ENCODE data around the gene TGM6.

TGM6 gene

GRCh38 chr20:2364044-2364443 lies 16.7 kb upstream of the TGM6 start:
- DNase-seq (ENCODE audit: low spot score) = no peak

DNA sequence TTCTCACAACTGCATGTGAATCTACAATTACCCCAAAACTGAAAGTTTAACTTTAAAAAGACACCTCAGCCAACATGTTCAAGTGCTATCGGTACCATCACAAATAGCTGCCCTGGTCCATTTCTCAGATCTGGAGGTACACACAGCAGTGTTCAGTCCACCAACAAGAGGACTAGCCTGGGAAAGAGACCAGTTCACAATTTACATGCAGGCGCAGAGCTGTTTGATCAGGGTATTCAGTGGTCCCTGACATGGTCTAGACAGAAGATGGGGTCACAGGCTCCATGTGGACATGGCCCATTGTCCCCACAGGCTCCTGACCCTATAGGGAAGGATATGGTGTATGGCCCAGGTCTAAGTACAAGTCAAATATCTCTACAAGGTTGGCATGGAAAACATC lies 15.6 kb upstream of the TGM6 start:
- no peak for DNase-seq (ENCODE audit: low spot score)

GRCh38 chr20:2365666-2366065 lies 15.0 kb upstream of the TGM6 start:
- no peak for DNase-seq (ENCODE audit: low spot score)

DNA sequence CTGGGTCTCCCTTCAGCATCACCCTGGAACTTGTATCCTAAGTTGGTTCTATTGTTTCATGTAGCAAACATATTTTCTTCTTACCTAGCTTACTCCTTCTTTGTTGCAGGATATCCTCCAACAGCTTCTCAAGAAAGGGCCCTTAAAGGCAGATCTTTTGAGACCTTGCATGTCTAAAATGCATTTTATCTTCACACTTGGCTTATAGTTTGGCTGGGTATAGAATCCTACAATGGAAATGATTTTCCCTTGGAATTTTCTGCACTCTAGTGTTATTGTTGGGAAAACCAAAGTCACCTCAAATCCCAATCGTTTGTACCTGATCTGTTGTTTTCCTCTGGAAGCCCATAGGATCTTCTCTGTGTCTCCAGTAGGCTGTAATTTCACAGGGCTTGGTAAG lies 12.1 kb upstream of the TGM6 start:
- no peak for DNase-seq (ENCODE audit: low spot score)

DNA sequence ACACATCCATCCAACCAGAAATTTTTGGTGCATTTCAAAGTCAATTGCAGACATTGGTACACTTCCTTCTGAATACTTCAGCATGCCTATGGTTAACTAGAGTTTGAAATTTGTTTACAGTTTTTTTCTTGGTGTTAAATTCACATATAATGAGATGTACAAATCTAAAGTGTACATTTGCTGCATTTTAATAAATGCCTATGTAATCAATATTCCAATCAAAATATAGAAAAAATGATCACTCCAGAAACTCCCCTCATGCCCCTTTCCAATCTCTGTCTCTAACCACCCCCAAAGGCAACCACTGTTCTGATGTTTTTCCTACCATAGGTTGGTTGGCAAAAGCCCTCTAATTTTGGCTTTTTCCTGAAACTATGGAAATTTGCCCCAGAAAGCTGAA lies 7.6 kb upstream of the TGM6 start:
- DNase-seq (ENCODE audit: low spot score) = no peak

GRCh38 chr20:2374346-2375125 lies 6.2 kb upstream of the TGM6 start:
- no peak for DNase-seq (ENCODE audit: low spot score)

GRCh38 chr20:2378893-2379292 lies 1.8 kb upstream of the TGM6 start:
- DNase-seq (ENCODE audit: low spot score) = no peak

GRCh38 chr20:2379511-2380229 lies 1.0 kb upstream of the TGM6 start:
- no peak for DNase-seq (ENCODE audit: low spot score)

DNA sequence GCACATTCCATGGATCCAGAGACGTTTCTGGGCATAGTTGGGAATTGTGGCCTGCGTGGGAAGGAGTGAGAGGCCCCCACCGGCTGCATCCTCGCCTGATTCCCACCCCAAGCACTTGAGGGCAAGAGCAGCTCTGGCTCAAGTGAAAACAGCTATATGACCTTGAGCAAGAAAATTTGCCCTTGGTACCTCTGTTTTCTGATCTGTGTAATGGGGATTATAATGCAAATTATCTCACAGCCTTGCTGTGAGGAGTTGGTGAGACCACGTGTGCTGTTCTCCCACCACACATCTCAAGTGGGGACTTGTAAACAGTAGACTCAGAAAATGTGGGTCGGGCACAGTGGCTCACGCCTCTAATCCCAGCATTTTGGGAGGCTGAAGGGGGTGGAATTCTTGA lies 602 bp downstream of the TGM6 start:
- no peak for DNase-seq (ENCODE audit: low spot score)

DNA sequence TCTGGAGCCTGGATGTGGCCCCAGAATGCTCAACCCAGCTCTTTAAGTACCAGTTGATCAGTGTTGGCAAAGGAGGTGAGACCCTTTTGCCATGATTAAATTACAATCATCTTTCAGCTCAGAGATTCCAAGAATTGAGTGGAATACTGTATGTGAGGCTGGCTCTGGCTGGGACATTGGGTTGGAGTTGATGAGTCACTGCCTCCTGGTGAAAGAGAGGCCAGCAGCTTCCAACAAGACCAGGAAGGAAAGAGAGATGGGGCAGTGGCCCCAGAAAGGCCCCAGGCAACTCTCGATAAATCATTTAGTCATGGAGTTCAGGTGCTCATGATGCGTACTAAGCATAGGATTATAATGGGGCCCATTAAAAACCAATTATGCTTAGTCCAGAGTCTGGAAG lies 2.1 kb downstream of the TGM6 start:
- DNase-seq (ENCODE audit: low spot score) = no peak

- DNase-seq (ENCODE audit: low spot score) = no peak
Observed at GRCh38 chr20:2385026-2385425, 4.3 kb downstream of the TGM6 start.

DNA sequence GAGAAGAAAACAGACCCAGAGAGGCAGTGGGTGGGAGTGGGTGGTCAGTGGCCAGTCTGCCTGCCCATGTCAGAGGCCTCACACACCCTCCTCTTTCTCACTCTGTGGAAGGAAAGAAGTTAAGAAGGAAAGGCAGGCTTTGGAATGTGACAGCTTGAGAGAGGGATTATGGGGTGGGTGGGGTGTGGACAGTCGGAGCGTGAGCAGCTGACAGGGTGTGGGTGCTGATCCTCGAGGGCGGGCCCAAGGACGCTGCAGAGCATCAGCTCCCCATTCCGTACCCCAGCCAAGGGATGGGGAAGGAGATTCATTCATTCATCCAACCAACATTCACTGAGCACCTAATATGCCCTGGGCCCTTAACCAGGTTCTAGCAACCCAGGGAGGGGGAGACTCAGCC lies 4.8 kb downstream of the TGM6 start:
- DNase-seq (ENCODE audit: low spot score) = no peak

DNA sequence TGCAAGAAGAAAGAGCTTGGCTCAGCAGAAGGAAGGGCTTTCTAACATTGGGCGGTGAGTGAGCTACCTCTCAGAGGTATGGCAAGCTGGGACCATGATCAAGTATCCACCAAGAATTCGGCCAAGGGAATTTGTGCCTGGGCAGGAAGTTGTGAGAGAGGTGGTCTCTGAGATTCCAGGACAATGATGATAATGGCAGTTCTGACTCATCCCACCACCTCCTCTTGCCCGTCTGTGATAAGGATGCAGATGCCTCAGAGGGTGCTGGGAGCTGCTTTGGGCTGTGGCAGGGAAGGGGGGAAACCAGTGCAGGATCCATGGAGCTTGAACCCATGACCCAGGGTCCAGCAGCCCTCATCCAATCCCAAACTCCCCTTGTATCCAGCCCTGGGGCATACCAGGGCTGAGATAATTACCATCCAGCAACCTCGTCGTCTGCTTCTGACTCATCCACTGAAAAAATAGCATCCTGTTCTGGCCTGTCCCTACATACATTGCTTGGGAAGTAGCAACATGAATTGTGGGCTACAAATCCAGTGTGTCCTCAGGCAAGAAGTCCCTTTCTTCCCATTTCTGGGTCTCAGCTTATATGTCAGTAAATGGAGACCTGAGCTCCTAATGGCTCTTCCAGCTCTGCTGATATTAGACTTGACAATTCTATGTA lies 5.9 kb downstream of the TGM6 start:
- no peak for DNase-seq (ENCODE audit: low spot score)

DNA sequence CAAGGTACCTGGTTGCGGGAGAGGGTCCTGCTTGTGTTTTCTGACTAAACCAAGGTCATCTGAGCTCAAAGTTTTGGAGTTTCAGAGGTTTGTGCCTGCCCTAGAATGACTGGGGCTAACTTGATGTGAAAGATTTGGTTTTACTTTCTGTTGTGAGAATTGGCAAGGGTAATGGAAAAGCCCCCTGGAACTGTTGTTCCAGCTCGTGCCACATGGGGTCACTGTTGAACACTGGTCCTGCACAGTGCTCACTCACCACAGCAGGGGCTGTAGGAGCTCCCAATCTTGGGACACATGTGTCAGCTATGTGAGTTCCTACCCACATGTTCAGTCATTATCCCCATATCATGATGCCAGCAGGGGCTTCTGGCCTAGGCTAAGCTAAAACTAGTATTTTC lies 6.5 kb downstream of the TGM6 start:
- no peak for DNase-seq (ENCODE audit: low spot score)

- DNase-seq (ENCODE audit: low spot score) = no peak
Observed at GRCh38 chr20:2387580-2387979, 6.9 kb downstream of the TGM6 start.

DNA sequence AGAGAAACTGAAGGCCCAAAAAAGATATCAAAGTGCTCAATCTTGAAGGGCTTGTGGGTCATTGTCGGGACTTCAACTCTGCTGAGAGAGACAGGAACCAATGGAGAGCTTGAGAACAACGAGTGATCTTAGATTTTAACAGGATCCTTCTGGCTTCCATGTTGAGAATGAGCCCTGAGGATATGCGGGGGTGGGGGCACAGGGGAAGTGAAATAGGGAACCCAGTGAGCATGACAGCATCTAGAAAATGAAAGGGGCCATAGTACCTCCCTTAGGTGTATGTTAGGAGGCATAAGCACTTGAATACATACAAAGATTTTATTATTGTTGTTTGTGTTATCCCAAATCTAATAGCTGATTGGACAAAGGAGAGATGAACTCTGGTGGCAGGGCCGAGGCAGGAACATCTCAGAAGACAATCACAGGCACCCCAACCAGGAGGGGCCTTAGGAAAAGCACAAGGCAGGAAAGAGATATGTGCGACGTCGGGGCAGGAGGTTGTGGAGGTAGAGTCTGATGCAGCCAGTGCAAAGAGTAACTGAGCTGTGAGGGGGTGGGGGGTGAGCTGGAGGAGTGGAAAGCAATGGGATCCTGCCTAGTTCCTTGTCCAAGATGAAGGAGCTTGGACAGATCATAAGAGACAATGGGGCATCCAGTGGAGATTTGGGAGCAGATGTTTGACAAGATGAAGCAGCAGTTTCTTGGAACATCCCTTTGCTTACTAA lies 10.4 kb downstream of the TGM6 start:
- DNase-seq (ENCODE audit: low spot score) = no peak

DNA sequence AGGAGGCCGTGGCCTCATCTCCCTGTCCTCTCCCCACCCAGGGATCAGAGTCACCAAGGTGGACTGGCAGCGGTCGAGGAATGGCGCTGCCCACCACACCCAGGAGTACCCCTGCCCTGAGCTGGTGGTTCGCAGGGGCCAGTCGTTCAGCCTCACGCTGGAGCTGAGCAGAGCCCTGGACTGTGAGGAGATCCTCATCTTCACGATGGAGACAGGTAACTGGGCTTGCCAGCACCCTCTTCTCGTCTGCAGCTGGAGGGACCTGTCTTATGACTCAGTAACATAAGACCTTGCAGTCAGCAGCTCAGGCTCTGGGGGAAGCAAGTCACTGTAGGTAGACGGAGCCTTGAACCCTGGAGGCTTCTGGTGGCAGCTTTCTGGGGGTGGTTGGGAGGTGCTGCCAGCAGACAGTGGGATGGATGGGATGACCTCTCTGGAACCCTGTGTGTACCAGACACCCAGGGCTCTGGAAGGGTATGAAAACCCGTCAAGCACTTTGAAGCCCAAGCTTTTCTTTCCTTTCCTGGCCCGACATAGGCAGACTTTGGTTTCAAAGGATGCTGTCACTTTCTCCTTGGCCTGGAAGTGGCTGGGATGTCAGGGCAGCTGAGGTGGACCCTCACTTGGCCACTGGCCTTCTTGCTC lies 13.8 kb downstream of the TGM6 start:
- DNase-seq (ENCODE audit: low spot score) = no peak

GRCh38 chr20:2395136-2395535 lies 14.4 kb downstream of the TGM6 start:
- DNase-seq (ENCODE audit: low spot score) = no peak

DNA sequence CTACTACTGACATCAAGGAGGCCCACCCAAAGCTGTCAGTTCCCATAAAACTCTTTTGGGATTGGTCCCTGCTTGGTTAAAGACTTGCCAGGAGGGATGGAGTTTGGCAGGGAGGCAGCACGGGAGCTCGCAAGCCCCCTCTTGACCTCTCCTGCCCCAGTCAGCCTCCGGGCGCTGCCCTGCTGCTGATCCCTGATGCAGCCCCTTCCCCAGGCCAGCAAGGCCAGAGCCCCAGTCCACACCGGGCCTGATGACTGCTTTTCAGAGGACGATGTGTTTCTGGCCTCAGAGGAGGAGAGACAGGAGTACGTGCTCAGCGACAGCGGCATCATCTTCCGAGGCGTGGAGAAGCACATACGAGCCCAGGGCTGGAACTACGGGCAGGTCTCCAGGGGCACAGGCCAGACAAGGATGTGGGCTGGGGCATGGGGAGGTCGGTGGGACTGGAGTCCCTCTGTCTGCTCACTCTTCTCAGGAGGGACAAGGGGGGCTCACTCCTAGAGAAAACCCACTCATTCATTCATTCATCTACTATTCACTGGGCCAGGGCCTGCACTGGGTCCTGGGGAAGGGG lies 15.6 kb downstream of the TGM6 start:
- DNase-seq (ENCODE audit: low spot score) = no peak

GRCh38 chr20:2397091-2397490 lies 16.4 kb downstream of the TGM6 start:
- DNase-seq (ENCODE audit: low spot score) = no peak

GRCh38 chr20:2397595-2398145 lies 17.0 kb downstream of the TGM6 start:
- DNase-seq (ENCODE audit: low spot score) = no peak
